ENCODE data around the gene CDHR2. TPM values are rescaled to one million over a fixed set of nuclear protein-coding genes. Genes with fewer than 3 reads are reported as not detected.

CDHR2 gene
- total RNA-seq, 1 donor from 2014 or later: not detected

GRCh38 chr5:176574297-176574591 lies 25.1 kb downstream of the CDHR2 start:
- Histone ChIP-seq H3K9me3 (no peaks in the 10 kb centered on the region), H3K4me3 (no peak overlapping the region), H3K27ac (no peak overlapping the region), H3K36me3 (no peaks in the 10 kb centered on the region), H3K27me3 (no peaks in the 10 kb centered on the region), H3K4me1 (no peaks in the 10 kb centered on the region)
- intact Hi-C loops (cut with DNase I): no loop called here
- DNase-seq (ENCODE audit: extremely low spot score in 2 of 2): no peak
- TF ChIP-seq POLR2A (IDR thresholded peaks at IDR 0.05): no peak

- intact Hi-C loops (cut with DNase I): no loop called here
- Histone ChIP-seq H3K9me3 (no peaks in the 10 kb centered on the region), H3K4me3 (no peak overlapping the region), H3K27ac (no peak overlapping the region), H3K36me3 (no peaks in the 10 kb centered on the region), H3K4me1 (no peaks in the 10 kb centered on the region), H3K27me3 (no peaks in the 10 kb centered on the region)
- TF ChIP-seq POLR2A (IDR thresholded peaks at IDR 0.05): no peak
- TF ChIP-seq POLR2AphosphoS5 (IDR thresholded peaks at IDR 0.05; ENCODE audit: insufficient read depth in 1 of 2, low read depth in 1 of 2): no peak
- no peak for TF ChIP-seq CTCF (IDR thresholded peaks at IDR 0.05)
- no peak for DNase-seq (ENCODE audit: extremely low spot score in 2 of 2)
These were observed 25.9 kb downstream of the CDHR2 start for GRCh38 chr5:176575066-176575465.

GRCh38 chr5:176575488-176576422 lies 26.6 kb downstream of the CDHR2 start:
- intact Hi-C loops (cut with DNase I): no loop called here
- Histone ChIP-seq H3K27me3 (no peaks in the 10 kb centered on the region), H3K27ac (no peak overlapping the region), H3K36me3 (no peaks in the 10 kb centered on the region), H3K4me3 (no peak overlapping the region), H3K9me3 (no peaks in the 10 kb centered on the region), H3K4me1 (no peaks in the 10 kb centered on the region)
- no peak for DNase-seq (ENCODE audit: extremely low spot score in 2 of 2)
- TF ChIP-seq POLR2AphosphoS5 (IDR thresholded peaks at IDR 0.05; ENCODE audit: insufficient read depth in 1 of 2, low read depth in 1 of 2) (no peak), CTCF (IDR thresholded peaks at IDR 0.05) (no peak), POLR2A (IDR thresholded peaks at IDR 0.05) (no peak)

DNA sequence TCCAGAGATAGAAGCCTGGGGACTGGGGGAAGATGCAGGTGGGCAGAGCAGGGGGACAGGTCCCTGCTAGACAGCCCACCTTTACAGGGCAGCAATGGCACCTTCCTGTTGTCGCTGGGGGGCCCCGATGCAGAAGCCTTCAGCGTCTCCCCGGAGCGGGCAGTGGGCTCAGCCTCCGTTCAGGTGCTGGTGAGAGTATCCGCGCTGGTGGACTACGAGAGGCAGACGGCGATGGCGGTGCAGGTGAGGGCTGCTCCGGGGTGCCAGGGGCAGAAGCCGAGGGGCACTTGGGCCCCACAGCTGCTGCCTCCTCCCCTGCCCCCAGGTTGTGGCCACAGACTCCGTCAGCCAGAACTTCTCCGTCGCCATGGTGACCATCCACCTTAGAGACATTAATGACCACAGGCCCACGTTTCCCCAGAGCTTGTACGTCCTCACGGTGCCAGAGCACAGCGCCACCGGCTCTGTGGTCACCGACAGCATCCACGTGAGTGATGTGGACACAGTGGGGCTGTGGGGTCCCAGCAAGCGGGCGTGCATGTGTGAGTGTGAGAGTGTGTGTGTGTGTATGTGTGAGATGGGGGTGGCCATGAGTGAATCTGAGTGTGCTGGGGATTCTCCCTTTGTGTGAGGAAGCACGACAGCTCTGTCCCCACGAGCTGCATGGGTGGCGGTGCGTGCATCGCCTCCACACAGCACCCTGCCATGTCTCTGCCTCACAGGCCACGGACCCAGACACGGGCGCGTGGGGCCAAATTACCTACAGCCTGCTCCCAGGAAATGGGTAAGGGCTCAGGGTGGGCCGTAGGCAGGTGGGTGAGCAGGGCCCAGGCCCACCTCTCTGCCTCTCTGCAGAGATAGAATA lies 28.4 kb downstream of the CDHR2 start:
- Histone ChIP-seq H3K9me3 (no peaks in the 10 kb centered on the region), H3K4me3 (no peak overlapping the region), H3K27ac (no peak overlapping the region), H3K36me3 (no peaks in the 10 kb centered on the region), H3K4me1 (no peaks in the 10 kb centered on the region), H3K27me3 (no peaks in the 10 kb centered on the region)
- DNase-seq (ENCODE audit: extremely low spot score in 2 of 2): no peak
- TF ChIP-seq POLR2A (IDR thresholded peaks at IDR 0.05): no peak
- TF ChIP-seq POLR2AphosphoS5 (IDR thresholded peaks at IDR 0.05; ENCODE audit: insufficient read depth in 1 of 2, low read depth in 1 of 2): no peak
- TF ChIP-seq CTCF (IDR thresholded peaks at IDR 0.05): no peak
- intact Hi-C loops (cut with DNase I): no loop called here

GRCh38 chr5:176578391-176578808 lies 29.3 kb downstream of the CDHR2 start:
- no peak overlapping the region for H3K27ac ChIP-seq
- TF ChIP-seq POLR2AphosphoS5 (IDR thresholded peaks at IDR 0.05; ENCODE audit: insufficient read depth in 1 of 2, low read depth in 1 of 2): no peak
- TF ChIP-seq POLR2A (IDR thresholded peaks at IDR 0.05): no peak
- TF ChIP-seq CTCF (IDR thresholded peaks at IDR 0.05): peak in 2 of 3 experiments; percentile 21 to 36
- H3K4me1 ChIP-seq: no peaks in the 10 kb centered on the region
- no peaks in the 10 kb centered on the region for H3K36me3 ChIP-seq
- DNase-seq (ENCODE audit: extremely low spot score in 2 of 2): no peak
- intact Hi-C loops (cut with DNase I): no loop called here
- no peaks in the 10 kb centered on the region for H3K9me3 ChIP-seq
- H3K4me3 ChIP-seq: no peak overlapping the region
- H3K27me3 ChIP-seq: no peaks in the 10 kb centered on the region
